HepG2 (cell line): ENCODE results near the gene DRD3. TPM values are rescaled to one million over a fixed set of nuclear protein-coding genes. Genes with fewer than 3 reads are reported as not detected.

Source experiments
- ATAC-seq: fragments of 200-7000 bp; cut with Tn5 transposase; 3 replicates; pipeline ENCODE4 v1.9.1; 2020; ENCODE audit warnings: mild to moderate bottlenecking, moderate library complexity
- BruUV-seq: library from RNA; stranded (reverse); fragments of 400-500 nt; replicated peaks from 2 replicates; lab custom pipeline; 2021; lab: Mats Ljungman, UMichigan
- CTCF ChIA-PET: fragments of 300-600 bp; formaldehyde crosslinking; extraction: SDS; loops from one replicate; lab custom pipeline; 2021; ENCODE audit warnings: low total read pairs, inconsistent platforms, low intra/inter-chr PET ratio; lab: Yijun Ruan, JAX
- POLR2A ChIA-PET: fragments of 350-600 bp; sonication (Branson Sonifier 250); formaldehyde crosslinking; loops from one replicate; lab custom pipeline; 2020; ENCODE audit warnings: antibody characterized with exemption, inconsistent platforms; lab: Yijun Ruan, JAX
- DNase-seq: peaks from one replicate; pipeline ENCODE4 v3.0.0-alpha.2; 2015; ENCODE audit warnings: low spot score
- FAIRE-seq: peaks from 3 replicates; lab custom pipeline; 2011; peaks lifted over from hg19 to GRCh38; lab: Jason Lieb, UNC
- H2AFZ ChIP-seq: one replicate; pipeline ENCODE4 v1.6.1; 2011; ENCODE audit warnings: low read length, inconsistent platforms
- H3K27ac ChIP-seq: fragments of 300-600 bp; 3 replicates; pipeline ENCODE4 v1.8.0; 2011; ENCODE audit warnings: mixed run types, mild to moderate bottlenecking, mixed read lengths, low read length, inconsistent platforms; ENCODE audit not compliant: insufficient read depth; ENCODE audit errors: extremely low read length
- H3K27me3 ChIP-seq, 2 experiments: fragments of 200-600 bp in 1 of 2; 2 replicates in 1 of 2; 3 replicates in 1 of 2; pipeline versions ENCODE4 v1.6.0 to v1.8.0; 2011; ENCODE audit warnings: low read length in 2 of 2, mild to moderate bottlenecking in 2 of 2, moderate library complexity in 2 of 2, inconsistent platforms in 1 of 2; ENCODE audit not compliant: insufficient read depth in 2 of 2, control insufficient read depth in 1 of 2
- H3K36me3 ChIP-seq, 2 experiments: fragments of 200-600 bp in 1 of 2; replicated peaks in 1 of 2; 2 replicates in 1 of 2; 3 replicates in 1 of 2; pipeline versions ENCODE4 v1.5.1 to v1.8.0; 2011; ENCODE audit warnings: low read length in 2 of 2, inconsistent platforms in 1 of 2; ENCODE audit not compliant: insufficient read depth in 2 of 2, control insufficient read depth in 1 of 2
- H3K4me1 ChIP-seq: 2 replicates; pipeline ENCODE4 v1.5.1; 2012; ENCODE audit warnings: low read length, inconsistent platforms; ENCODE audit not compliant: insufficient read depth
- H3K4me2 ChIP-seq: 2 replicates; pipeline ENCODE4 v1.6.0; 2011; ENCODE audit warnings: low read depth, low read length, inconsistent platforms
- H3K4me3 ChIP-seq, 3 experiments: fragments of 200-600 bp in 1 of 3; sonication (generic), shearing (Covaris generic) in 1 of 3; replicated peaks in 1 of 3; 2 replicates each; pipeline ENCODE4 v1.5.1; 2011 to 2016; ENCODE audit warnings: low read length in 3 of 3, inconsistent platforms in 2 of 3, low read depth in 2 of 3, mild to moderate bottlenecking in 2 of 3, control low read depth in 1 of 3, mixed read lengths in 1 of 3; ENCODE audit not compliant: insufficient read depth in 1 of 3
- H3K79me2 ChIP-seq: one replicate; pipeline ENCODE4 v1.6.1; 2011; ENCODE audit warnings: low read length, inconsistent platforms; ENCODE audit not compliant: insufficient read depth
- H3K9ac ChIP-seq: 2 replicates; pipeline ENCODE4 v1.6.0; 2011; ENCODE audit warnings: mild to moderate bottlenecking, low read depth, low read length, inconsistent platforms; ENCODE audit not compliant: insufficient read depth
- H3K9me3 ChIP-seq: 2 replicates; pipeline ENCODE4 v1.5.1; 2012; ENCODE audit warnings: mild to moderate bottlenecking, low read length
- H4K20me1 ChIP-seq: 2 replicates; pipeline ENCODE4 v1.6.0; 2011; ENCODE audit warnings: inconsistent platforms, mild to moderate bottlenecking, low read length, moderate library complexity; ENCODE audit not compliant: insufficient read depth
- CEBPB ChIP-seq: IDR thresholded peaks from 2 replicates; pipeline ENCODE4 v1.6.1; 2011; ENCODE audit warnings: low read depth, low read length, improper control_type of control experiment, borderline replicate concordance
- CREM ChIP-seq, 2 experiments: sonication (generic) in 1 of 2; formaldehyde crosslinking in 1 of 2; IDR thresholded peaks; 2 replicates each; pipeline versions ENCODE4 v1.4.0 to v1.6.1; 2016 to 2020; ENCODE audit warnings: antibody characterized with exemption in 1 of 2, mild to moderate bottlenecking in 1 of 2, missing genetic modification reagents in 1 of 2
- ELF3 ChIP-seq: IDR thresholded peaks from 2 replicates; pipeline ENCODE4 v1.6.1; 2016; ENCODE audit warnings: missing genetic modification reagents, missing compliant biosample characterization
- GLI4 ChIP-seq: sonication (generic); formaldehyde crosslinking; IDR thresholded peaks from 2 replicates; pipeline ENCODE4 v1.5.1; 2020; ENCODE audit warnings: missing genetic modification reagents, mild to moderate bottlenecking, moderate library complexity, borderline replicate concordance
- GPN1 ChIP-seq: sonication (generic); formaldehyde crosslinking; IDR thresholded peaks from 2 replicates; pipeline ENCODE4 v1.5.1; 2020; ENCODE audit warnings: missing genetic modification reagents, borderline replicate concordance
- HNF1A ChIP-seq, 2 experiments: sonication (generic) in 1 of 2; formaldehyde crosslinking in 1 of 2; IDR thresholded peaks; 2 replicates each; pipeline versions ENCODE4 v1.4.0 to v1.6.1; 2016 to 2020; ENCODE audit warnings: borderline replicate concordance in 1 of 2, low read depth in 1 of 2, mild to moderate bottlenecking in 1 of 2, missing genetic modification reagents in 1 of 2
- HNF4G ChIP-seq, 2 experiments: sonication (generic) in 1 of 2; formaldehyde crosslinking in 1 of 2; IDR thresholded peaks; 2 replicates each; pipeline versions ENCODE4 v1.4.0 to v1.6.1; 2011 to 2020; ENCODE audit warnings: borderline replicate concordance in 2 of 2, low read depth in 2 of 2, mild to moderate bottlenecking in 2 of 2, low read length in 1 of 2, missing genetic modification reagents in 1 of 2, moderate library complexity in 1 of 2
- HOXA5 ChIP-seq: sonication (generic); formaldehyde crosslinking; IDR thresholded peaks from 2 replicates; pipeline ENCODE4 v1.4.0; 2020; ENCODE audit warnings: missing genetic modification reagents
- KLF12 ChIP-seq: sonication (generic); formaldehyde crosslinking; IDR thresholded peaks from 2 replicates; pipeline ENCODE4 v1.4.0; 2020; ENCODE audit warnings: missing genetic modification reagents, borderline replicate concordance
- MED8 ChIP-seq: sonication (generic); formaldehyde crosslinking; IDR thresholded peaks from 2 replicates; pipeline ENCODE4 v1.8.1; 2023; ENCODE audit warnings: mild to moderate bottlenecking, missing genetic modification reagents; ENCODE audit not compliant: insufficient replicate concordance
- MIXL1 ChIP-seq: IDR thresholded peaks from 2 replicates; pipeline ENCODE4 v1.6.1; 2016
- ZNF225 ChIP-seq: sonication (generic); formaldehyde crosslinking; IDR thresholded peaks from 2 replicates; pipeline ENCODE4 v1.4.0; 2020; ENCODE audit warnings: mild to moderate bottlenecking, missing genetic modification reagents
- ZNF3 ChIP-seq: IDR thresholded peaks from 2 replicates; pipeline ENCODE4 v1.7.0; 2017; ENCODE audit warnings: inconsistent platforms
- ZNF33B ChIP-seq: sonication (generic); formaldehyde crosslinking; IDR thresholded peaks from 2 replicates; pipeline ENCODE4 v1.5.1; 2020; ENCODE audit warnings: mild to moderate bottlenecking, missing genetic modification reagents
- ZNF510 ChIP-seq: sonication (generic); formaldehyde crosslinking; IDR thresholded peaks from 2 replicates; pipeline ENCODE4 v1.4.0; 2020; ENCODE audit warnings: low read depth, mild to moderate bottlenecking, missing genetic modification reagents
- ZNF530 ChIP-seq: sonication (generic); formaldehyde crosslinking; IDR thresholded peaks from 2 replicates; pipeline ENCODE4 v1.5.0; 2020; ENCODE audit warnings: low read depth, mild to moderate bottlenecking, missing genetic modification reagents
- WGBS: methylation state at CpG from one replicate; pipeline ENCODE4 v1.1.6; 2017; ENCODE audit warnings: low lambda C conversion rate; 5-methylcytosine and 5-hydroxymethylcytosine counted together
- in situ Hi-C: cut with HindIII; loops from 2 replicates; pipeline ENCODE4 v1.10.0; 2017; ENCODE audit warnings: low pct_unique_long_range_greater_than_20kb; ENCODE audit not compliant: extremely low pct_ligation_motif_present
- intact Hi-C: fragments of 100-400 bp; cut with micrococcal nuclease; formaldehyde crosslinking; loops from one replicate; pipeline ENCODE4 v1.10.0; 2022; ENCODE audit not compliant: unreplicated experiment
- polyA plus RNA-seq, 8 experiments: library from polyadenylated mRNA; depleted of rRNA in 3 of 8; stranded (reverse) in 7 of 8; unstranded in 1 of 8; fragments of >200 nt; fragmentation: Illumina TruSeq in 4 of 8; extraction: Trizol in 4 of 8; gene quantifications; 2 replicates each; pipeline versions ENCODE4 v1.2.1 to v1.2.3, GENCODE V29; 2011 to 2016; ENCODE audit warnings: low read depth in 4 of 8, missing spikeins in 1 of 8, mixed read lengths in 1 of 8; ENCODE audit not compliant: insufficient read depth in 1 of 8
- total RNA-seq, 5 experiments: library from RNA; depleted of rRNA; stranded (reverse); fragments of >200 nt; fragmentation: Illumina TruSeq; extraction: Trizol; gene quantifications; 2 replicates each; pipeline ENCODE4 v1.2.3, GENCODE V29; 2016; ENCODE audit warnings: low read depth in 1 of 5

DRD3 gene
- total and polyA plus RNA-seq, 2 of the 13 experiments (the other 11 are each of a cell fraction or from before 2014, with no cell fraction given), result not detected

- no peak overlapping the region for H3K27ac ChIP-seq
- H2AFZ ChIP-seq, result no peak overlapping the region
- no peak for FAIRE-seq
- ChIA-PET CTCF (no interaction called here), POLR2A (no interaction called here)
- DNase-seq, result no peak
- H3K36me3 ChIP-seq, result no peaks in the 10 kb centered on the region
- no peaks in the 10 kb centered on the region for H3K4me1 ChIP-seq
- no peaks in the 10 kb centered on the region for H3K79me2 ChIP-seq
- H3K9ac ChIP-seq, result no peak overlapping the region
- BruUV-seq, result no TSS peak
- TF ChIP-seq ZNF33B (no peak), CREM (IDR thresholded peaks at IDR 0.05) (no peak), CREM (CRISPR knock-in tag; IDR thresholded peaks at IDR 0.05) (no peak), HOXA5 (CRISPR knock-in tag) (no peak), MIXL1 (no peak), ZNF530 (no peak)
- in situ Hi-C loops, result no loop called here
- intact Hi-C loops, result no loop called here
- H3K4me2 ChIP-seq, result no peak overlapping the region
- no peaks in the 10 kb centered on the region for H4K20me1 ChIP-seq
- no peaks in the 10 kb centered on the region for H3K9me3 ChIP-seq
- ATAC-seq, result no peak
- H3K4me3 ChIP-seq, result no peak overlapping the region
- no peaks in the 10 kb centered on the region for H3K27me3 ChIP-seq
Measured at GRCh38 chr3:114176890-114177289, 2.0 kb downstream of the DRD3 start.

- ATAC-seq (no peak), FAIRE-seq (no peak), DNase-seq (no peak)
- in situ Hi-C loops (no loop called here), intact Hi-C loops (no loop called here)
- Histone ChIP-seq H4K20me1 (no peaks in the 10 kb centered on the region), H3K79me2 (no peaks in the 10 kb centered on the region), H3K4me1 (no peaks in the 10 kb centered on the region), H3K9ac (no peak overlapping the region), H3K4me3 (no peak overlapping the region), H2AFZ (no peak overlapping the region), H3K9me3 (no peaks in the 10 kb centered on the region), H3K36me3 (no peaks in the 10 kb centered on the region), H3K4me2 (no peak overlapping the region), H3K27ac (no peak overlapping the region), H3K27me3 (no peaks in the 10 kb centered on the region)
- CTCF ChIA-PET, result no interaction called here
- no TSS peak for BruUV-seq
- POLR2A ChIA-PET, result no interaction called here
- WGBS, result 1% methylated on average over 6 of the region's 6 CpGs
- TF ChIP-seq HNF1A (IDR thresholded peaks at IDR 0.05; ENCODE audit: low read depth), result no peak
- TF ChIP-seq HNF1A (CRISPR knock-in tag; IDR thresholded peaks at IDR 0.05; ENCODE audit: borderline replicate concordance), result no peak
- TF ChIP-seq ZNF3 (CRISPR knock-in tag), result no peak
- TF ChIP-seq CEBPB, result no peak
- no peak for TF ChIP-seq ELF3 (CRISPR knock-in tag)
- no peak for TF ChIP-seq ZNF225 (CRISPR knock-in tag)
- TF ChIP-seq GPN1, result no peak
- TF ChIP-seq MED8, result no peak
- TF ChIP-seq ZNF510, result no peak
- TF ChIP-seq HNF4G (IDR thresholded peaks at IDR 0.05; ENCODE audit: borderline replicate concordance, low read depth, low read length), result no peak
- no peak for TF ChIP-seq HNF4G (CRISPR knock-in tag; IDR thresholded peaks at IDR 0.05; ENCODE audit: borderline replicate concordance, low read depth)
- TF ChIP-seq KLF12 (CRISPR knock-in tag), result no peak
- no peak for TF ChIP-seq GLI4
Measured at GRCh38 chr3:114176487-114176886, 2.4 kb downstream of the DRD3 start.
